HEK293 (cell line): ENCODE measurements around the gene FRMD4A.

Source experiments
- CTCF ChIA-PET: fragments of 350-600 bp; formaldehyde crosslinking; extraction: SDS; loops from one replicate; lab custom pipeline; 2021; ENCODE audit warnings: antibody characterized with exemption; lab: Yijun Ruan, JAX
- POLR2A ChIA-PET: fragments of 300-600 bp; formaldehyde crosslinking; extraction: SDS; loops from one replicate; lab custom pipeline; 2020; ENCODE audit warnings: antibody characterized with exemption, inconsistent platforms; lab: Yijun Ruan, JAX
- H3K27ac ChIP-seq: fragments of 200-500 bp; sonication (Bioruptor generic); 2 replicates; pipeline ENCODE4 v1.5.1; 2014; ENCODE audit warnings: low read depth, low read length, control low read depth, inconsistent platforms; ENCODE audit errors: extremely low read depth
- H3K36me3 ChIP-seq, 2 experiments: fragments of 200-500 bp in 1 of 2; sonication (Bioruptor generic) in 1 of 2; 1 replicate in 1 of 2; 2 replicates in 1 of 2; pipeline ENCODE4 v1.5.1; 2014 to 2017; ENCODE audit warnings: inconsistent platforms in 2 of 2, low read length in 2 of 2; ENCODE audit not compliant: control insufficient read depth in 2 of 2, insufficient read depth in 1 of 2
- H3K4me1 ChIP-seq: fragments of 200-500 bp; sonication (Bioruptor generic); 2 replicates; pipeline ENCODE4 v1.5.1; 2014; ENCODE audit warnings: mild to moderate bottlenecking, low read length, inconsistent platforms; ENCODE audit not compliant: control insufficient read depth, insufficient read depth
- H3K4me3 ChIP-seq: 2 replicates; pipeline ENCODE4 v1.5.1; 2011; ENCODE audit warnings: low read depth, mild to moderate bottlenecking, control low read depth, low read length, moderate library complexity
- H3K9me3 ChIP-seq: fragments of 200-500 bp; sonication (Bioruptor generic); 2 replicates; pipeline ENCODE4 v1.5.1; 2014; ENCODE audit warnings: low read depth, low read length, inconsistent platforms; ENCODE audit not compliant: control insufficient read depth, insufficient read depth
- BCL11A ChIP-seq: fragments of 450-650 bp; formaldehyde crosslinking; IDR thresholded peaks from 2 replicates; pipeline ENCODE4 v1.5.1; 2016; ENCODE audit warnings: low read depth, missing biosample characterization, missing genetic modification characterization
- MEIS1 ChIP-seq: sonication (generic); formaldehyde crosslinking; IDR thresholded peaks from 2 replicates; pipeline ENCODE4 v1.8.1; 2022; ENCODE audit warnings: missing genetic modification reagents, mild to moderate bottlenecking, borderline replicate concordance
- REPIN1 ChIP-seq: fragments of 450-650 bp; formaldehyde crosslinking; IDR thresholded peaks from 2 replicates; pipeline ENCODE4 v1.5.1; 2017; ENCODE audit warnings: missing biosample characterization, missing genetic modification characterization, low read depth
- YY2 ChIP-seq: fragments of 450-650 bp; formaldehyde crosslinking; IDR thresholded peaks from 2 replicates; pipeline ENCODE4 v1.5.1; 2016; ENCODE audit warnings: missing biosample characterization, missing genetic modification characterization
- ZBTB48 ChIP-seq: fragments of 450-650 bp; formaldehyde crosslinking; IDR thresholded peaks from 2 replicates; pipeline ENCODE4 v1.5.1; 2016; ENCODE audit warnings: missing biosample characterization, missing genetic modification characterization
- ZNF132 ChIP-seq: fragments of 450-650 bp; formaldehyde crosslinking; IDR thresholded peaks from 2 replicates; pipeline ENCODE4 v1.5.1; 2017; ENCODE audit warnings: missing biosample characterization, missing genetic modification characterization, borderline replicate concordance
- ZNF169 ChIP-seq: fragments of 450-650 bp; formaldehyde crosslinking; IDR thresholded peaks from 2 replicates; pipeline ENCODE4 v1.5.1; 2016; ENCODE audit warnings: missing biosample characterization, missing genetic modification characterization
- ZNF175 ChIP-seq: fragments of 450-650 bp; formaldehyde crosslinking; IDR thresholded peaks from 2 replicates; pipeline ENCODE4 v1.5.1; 2016; ENCODE audit warnings: missing biosample characterization, missing genetic modification characterization
- ZNF202 ChIP-seq: fragments of 450-650 bp; formaldehyde crosslinking; IDR thresholded peaks from 2 replicates; pipeline ENCODE4 v1.5.1; 2016; ENCODE audit warnings: missing biosample characterization, missing genetic modification characterization, borderline replicate concordance
- ZNF223 ChIP-seq: fragments of 450-650 bp; formaldehyde crosslinking; IDR thresholded peaks from 2 replicates; pipeline ENCODE4 v1.5.1; 2016; ENCODE audit warnings: missing biosample characterization, missing genetic modification characterization
- ZNF248 ChIP-seq: fragments of 450-650 bp; formaldehyde crosslinking; IDR thresholded peaks from 2 replicates; pipeline ENCODE4 v1.5.1; 2017; ENCODE audit warnings: missing biosample characterization, missing genetic modification characterization
- ZNF350 ChIP-seq: fragments of 450-650 bp; formaldehyde crosslinking; IDR thresholded peaks from 2 replicates; pipeline ENCODE4 v1.5.0; 2017; ENCODE audit warnings: missing biosample characterization, mild to moderate bottlenecking, missing genetic modification characterization
- ZNF37A ChIP-seq: fragments of 450-650 bp; IDR thresholded peaks from 2 replicates; pipeline ENCODE4 v1.5.1; 2018; ENCODE audit warnings: missing biosample characterization, missing genetic modification characterization
- ZNF555 ChIP-seq: fragments of 450-650 bp; formaldehyde crosslinking; conservative IDR thresholded peaks from 2 replicates; pipeline ENCODE4 v1.5.1; 2017; ENCODE audit warnings: missing biosample characterization, mild to moderate bottlenecking, missing genetic modification characterization, inconsistent platforms
- ZNF561 ChIP-seq: fragments of 450-650 bp; IDR thresholded peaks from 2 replicates; pipeline ENCODE4 v1.5.1; 2018; ENCODE audit warnings: missing biosample characterization, missing genetic modification characterization, borderline replicate concordance
- ZNF585B ChIP-seq: fragments of 450-650 bp; formaldehyde crosslinking; IDR thresholded peaks from 2 replicates; pipeline ENCODE4 v1.5.1; 2016; ENCODE audit warnings: missing biosample characterization, missing genetic modification characterization
- ZNF777 ChIP-seq: fragments of 450-650 bp; formaldehyde crosslinking; IDR thresholded peaks from 2 replicates; pipeline ENCODE4 v1.5.1; 2017; ENCODE audit warnings: missing biosample characterization, missing genetic modification characterization, borderline replicate concordance
- ZSCAN23 ChIP-seq: fragments of 450-650 bp; formaldehyde crosslinking; IDR thresholded peaks from 2 replicates; pipeline ENCODE4 v1.5.1; 2016; ENCODE audit warnings: missing biosample characterization, missing genetic modification characterization
- TF ChIP-seq, protein P1 (sequence below): fragments of 450-650 bp; formaldehyde crosslinking; IDR thresholded peaks from 2 replicates; pipeline ENCODE4 v1.5.0; 2017; ENCODE audit warnings: missing biosample characterization, missing genetic modification characterization, borderline replicate concordance
- TF ChIP-seq, protein P2 (sequence below): fragments of 450-650 bp; formaldehyde crosslinking; IDR thresholded peaks from 2 replicates; pipeline ENCODE4 v1.5.1; 2017; ENCODE audit warnings: missing biosample characterization, missing genetic modification characterization
- TF ChIP-seq, protein P3 (sequence below): fragments of 450-650 bp; formaldehyde crosslinking; IDR thresholded peaks from 2 replicates; pipeline ENCODE4; 2016; ENCODE audit warnings: missing biosample characterization, missing genetic modification characterization

FRMD4A gene

DNA sequence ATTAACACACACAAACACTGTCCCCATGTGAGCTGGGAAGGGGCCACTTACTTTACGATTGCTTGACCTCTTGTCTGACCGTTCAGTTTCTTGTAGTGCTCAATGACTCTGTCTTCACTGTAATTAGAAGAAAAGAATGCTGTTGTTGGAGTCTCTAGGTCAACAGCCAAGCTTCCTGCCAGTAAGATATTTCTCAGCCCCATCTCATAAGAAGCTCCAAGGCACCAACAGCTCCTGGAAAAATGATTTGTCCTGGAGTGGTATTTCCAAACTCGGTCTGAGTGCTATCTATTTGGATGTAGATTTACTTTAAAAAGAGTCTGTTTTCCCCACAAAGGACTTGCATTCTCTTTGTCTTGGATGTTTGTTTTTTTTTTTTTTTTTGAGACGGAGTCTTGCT lies 590.3 kb downstream of the FRMD4A start:
- Histone ChIP-seq H3K9me3 (no peaks in the 10 kb centered on the region), H3K36me3 (no peaks in the 10 kb centered on the region), H3K4me3 (no peak overlapping the region), H3K4me1 (no peaks in the 10 kb centered on the region), H3K27ac (no peak overlapping the region)
- POLR2A ChIA-PET: no interaction called here
- TF ChIP-seq ZNF585B (tag by site-specific recombination) (no peak), BCL11A (tag by site-specific recombination) (no peak), ZSCAN23 (tag by site-specific recombination) (no peak), ZNF169 (no peak), ZNF132 (tag by site-specific recombination) (no peak), ZNF175 (tag by site-specific recombination) (no peak), ZBTB48 (tag by site-specific recombination) (no peak), ZNF561 (no peak), ZNF223 (no peak), ZNF248 (tag by site-specific recombination) (no peak), ZNF777 (tag by site-specific recombination) (no peak), ZNF37A (no peak), REPIN1 (tag by site-specific recombination) (no peak), ZNF350 (no peak), MEIS1 (CRISPR knock-in tag) (no peak), ZNF202 (tag by site-specific recombination) (no peak), ZNF555 (tag by site-specific recombination) (no peak)
- TF ChIP-seq, protein P1, sequence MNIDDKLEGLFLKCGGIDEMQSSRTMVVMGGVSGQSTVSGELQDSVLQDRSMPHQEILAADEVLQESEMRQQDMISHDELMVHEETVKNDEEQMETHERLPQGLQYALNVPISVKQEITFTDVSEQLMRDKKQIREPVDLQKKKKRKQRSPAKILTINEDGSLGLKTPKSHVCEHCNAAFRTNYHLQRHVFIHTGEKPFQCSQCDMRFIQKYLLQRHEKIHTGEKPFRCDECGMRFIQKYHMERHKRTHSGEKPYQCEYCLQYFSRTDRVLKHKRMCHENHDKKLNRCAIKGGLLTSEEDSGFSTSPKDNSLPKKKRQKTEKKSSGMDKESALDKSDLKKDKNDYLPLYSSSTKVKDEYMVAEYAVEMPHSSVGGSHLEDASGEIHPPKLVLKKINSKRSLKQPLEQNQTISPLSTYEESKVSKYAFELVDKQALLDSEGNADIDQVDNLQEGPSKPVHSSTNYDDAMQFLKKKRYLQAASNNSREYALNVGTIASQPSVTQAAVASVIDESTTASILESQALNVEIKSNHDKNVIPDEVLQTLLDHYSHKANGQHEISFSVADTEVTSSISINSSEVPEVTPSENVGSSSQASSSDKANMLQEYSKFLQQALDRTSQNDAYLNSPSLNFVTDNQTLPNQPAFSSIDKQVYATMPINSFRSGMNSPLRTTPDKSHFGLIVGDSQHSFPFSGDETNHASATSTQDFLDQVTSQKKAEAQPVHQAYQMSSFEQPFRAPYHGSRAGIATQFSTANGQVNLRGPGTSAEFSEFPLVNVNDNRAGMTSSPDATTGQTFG (tag by site-specific recombination): no peak
- TF ChIP-seq, protein P2, sequence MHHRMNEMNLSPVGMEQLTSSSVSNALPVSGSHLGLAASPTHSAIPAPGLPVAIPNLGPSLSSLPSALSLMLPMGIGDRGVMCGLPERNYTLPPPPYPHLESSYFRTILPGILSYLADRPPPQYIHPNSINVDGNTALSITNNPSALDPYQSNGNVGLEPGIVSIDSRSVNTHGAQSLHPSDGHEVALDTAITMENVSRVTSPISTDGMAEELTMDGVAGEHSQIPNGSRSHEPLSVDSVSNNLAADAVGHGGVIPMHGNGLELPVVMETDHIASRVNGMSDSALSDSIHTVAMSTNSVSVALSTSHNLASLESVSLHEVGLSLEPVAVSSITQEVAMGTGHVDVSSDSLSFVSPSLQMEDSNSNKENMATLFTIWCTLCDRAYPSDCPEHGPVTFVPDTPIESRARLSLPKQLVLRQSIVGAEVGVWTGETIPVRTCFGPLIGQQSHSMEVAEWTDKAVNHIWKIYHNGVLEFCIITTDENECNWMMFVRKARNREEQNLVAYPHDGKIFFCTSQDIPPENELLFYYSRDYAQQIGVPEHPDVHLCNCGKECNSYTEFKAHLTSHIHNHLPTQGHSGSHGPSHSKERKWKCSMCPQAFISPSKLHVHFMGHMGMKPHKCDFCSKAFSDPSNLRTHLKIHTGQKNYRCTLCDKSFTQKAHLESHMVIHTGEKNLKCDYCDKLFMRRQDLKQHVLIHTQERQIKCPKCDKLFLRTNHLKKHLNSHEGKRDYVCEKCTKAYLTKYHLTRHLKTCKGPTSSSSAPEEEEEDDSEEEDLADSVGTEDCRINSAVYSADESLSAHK (tag by site-specific recombination): no peak
- TF ChIP-seq, protein P3, sequence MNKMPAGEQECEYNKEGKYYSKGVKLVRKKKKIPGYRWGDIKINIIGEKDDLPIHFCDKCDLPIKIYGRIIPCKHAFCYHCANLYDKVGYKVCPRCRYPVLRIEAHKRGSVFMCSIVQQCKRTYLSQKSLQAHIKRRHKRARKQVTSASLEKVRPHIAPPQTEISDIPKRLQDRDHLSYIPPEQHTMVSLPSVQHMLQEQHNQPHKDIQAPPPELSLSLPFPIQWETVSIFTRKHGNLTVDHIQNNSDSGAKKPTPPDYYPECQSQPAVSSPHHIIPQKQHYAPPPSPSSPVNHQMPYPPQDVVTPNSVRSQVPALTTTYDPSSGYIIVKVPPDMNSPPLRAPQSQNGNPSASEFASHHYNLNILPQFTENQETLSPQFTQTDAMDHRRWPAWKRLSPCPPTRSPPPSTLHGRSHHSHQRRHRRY (tag by site-specific recombination): no peak
- CTCF ChIA-PET: no interaction called here

DNA sequence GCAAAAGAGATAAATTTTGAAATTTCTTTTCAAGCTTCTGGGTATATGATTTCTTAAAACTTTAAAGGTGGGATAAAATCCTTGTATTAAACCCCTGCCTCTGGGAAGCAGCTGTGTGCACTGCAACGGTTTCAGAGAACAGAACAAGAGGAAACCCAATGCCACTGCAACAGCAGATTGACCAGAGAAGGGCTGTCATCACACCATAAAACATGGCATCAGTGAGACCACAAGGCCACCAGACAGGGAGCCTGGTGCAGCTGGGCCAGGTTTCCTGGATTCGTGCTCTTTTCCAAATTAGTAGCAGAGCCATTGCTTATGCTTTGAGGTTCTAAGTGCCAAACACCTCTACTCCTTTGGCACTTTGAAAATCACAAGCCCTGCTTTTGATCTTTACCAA lies 591.5 kb downstream of the FRMD4A start:
- H3K27ac ChIP-seq: no peak overlapping the region
- no peaks in the 10 kb centered on the region for H3K9me3 ChIP-seq
- TF ChIP-seq YY2 (tag by site-specific recombination): no peak
- TF ChIP-seq, protein P2 (tag by site-specific recombination): 0 out of 2 replicates have a peak, but pooled peaks have one; percentile 16
- CTCF ChIA-PET: interaction anchor here (1.1 kb wide), 1 partner anchor 21 kb away, joined by 3 read pairs; no protein-coding TSS in a partner anchor
- no peaks in the 10 kb centered on the region for H3K4me1 ChIP-seq
- H3K36me3 ChIP-seq: no peaks in the 10 kb centered on the region
- H3K4me3 ChIP-seq: no peak overlapping the region
- POLR2A ChIA-PET: no interaction called here
